Calu3 (cell line): Measurements from ENCODE around the gene RPL3. TPM values are rescaled to one million over a fixed set of nuclear protein-coding genes. Genes with fewer than 3 reads are reported as not detected.

ENCODE experiments used
- BruUV-seq: library from RNA; stranded (reverse); fragments of 400-500 nt; replicated peaks from 2 replicates; lab custom pipeline; 2021; lab: Mats Ljungman, UMichigan
- CTCF ChIA-PET: fragments of 300-600 bp; sonication (Branson Sonifier 250); formaldehyde crosslinking; loops from one replicate; lab custom pipeline; 2022; ENCODE audit warnings: antibody characterized with exemption; lab: Charles Lee
- DNase-seq: peaks from one replicate; pipeline ENCODE4 v3.0.0; 2022
- H3K27ac Mint-ChIP-seq: one replicate; pipeline ENCODE4 v1.8.0; 2022; ENCODE audit warnings: mixed read lengths; ENCODE audit not compliant: unreplicated experiment
- H3K27me3 Mint-ChIP-seq: one replicate; pipeline ENCODE4 v1.8.0; 2022; ENCODE audit warnings: mixed read lengths; ENCODE audit not compliant: unreplicated experiment
- H3K36me3 Mint-ChIP-seq: one replicate; pipeline ENCODE4 v1.8.0; 2022; ENCODE audit warnings: mild to moderate bottlenecking, moderate library complexity, mixed read lengths; ENCODE audit not compliant: insufficient read depth, unreplicated experiment
- H3K4me1 Mint-ChIP-seq: one replicate; pipeline ENCODE4 v1.8.0; 2022; ENCODE audit warnings: mild to moderate bottlenecking, low read depth, mixed read lengths; ENCODE audit not compliant: unreplicated experiment
- H3K4me3 Mint-ChIP-seq: one replicate; pipeline ENCODE4 v1.8.0; 2022; ENCODE audit warnings: mild to moderate bottlenecking, low read depth, moderate library complexity, mixed read lengths; ENCODE audit not compliant: unreplicated experiment
- H3K9me3 Mint-ChIP-seq: one replicate; pipeline ENCODE4 v1.8.0; 2022; ENCODE audit warnings: low read depth, mixed read lengths; ENCODE audit not compliant: unreplicated experiment
- intact Hi-C: fragments of 100-400 bp; cut with micrococcal nuclease; formaldehyde crosslinking; loops from one replicate; pipeline ENCODE4 v1.10.0; 2022; ENCODE audit not compliant: unreplicated experiment
- total RNA-seq: library from RNA; stranded (reverse); gene quantifications from 2 replicates; pipeline ENCODE4 v1.2.3, GENCODE V29; 2022
- TF ChIP-seq, protein P1 (sequence below): fragments of 200-600 bp; IDR thresholded peaks from one replicate; pipeline ENCODE4 v1.8.0; 2022; ENCODE audit warnings: antibody characterized with exemption; ENCODE audit not compliant: unreplicated experiment

The RPL3 gene
- total RNA-seq, 1 experiment from 2014 or later = 1,058 TPM

DNA sequence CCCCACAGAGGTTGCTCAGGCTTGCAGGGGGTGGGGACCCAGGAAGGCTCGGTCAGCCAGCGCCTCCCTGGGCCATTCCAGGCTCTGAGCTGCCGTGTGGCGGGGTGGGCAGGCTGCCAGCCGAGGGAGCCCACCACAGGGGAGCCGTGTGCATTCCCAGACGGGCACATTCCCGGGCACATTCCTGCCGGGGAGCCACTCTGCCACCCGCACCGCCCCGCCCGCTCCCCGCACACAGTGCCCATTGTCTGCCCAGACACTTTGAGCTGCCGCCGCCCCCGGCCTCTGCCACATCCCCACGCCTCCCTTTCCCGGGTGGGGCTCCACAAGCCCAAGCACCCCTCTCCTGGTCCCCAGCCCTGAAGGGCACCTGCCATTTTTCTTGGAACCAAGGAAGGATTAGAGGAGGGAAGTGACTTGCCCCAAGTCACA, 27.4 kb downstream of the RPL3 start:
- peak; percentile 92 for DNase-seq
- no peaks in the 10 kb centered on the region for H3K9me3 Mint-ChIP-seq
- BruUV-seq = no TSS peak
- CTCF ChIA-PET = interaction anchor here (0.9 to 1.9 kb wide), 5 partner anchors 9 to 121 kb away, joined by 3 to 17 read pairs (median 5); partner anchors contain the start of gene PDGFB
- intact Hi-C loops = loop anchor here (5.0 kb wide), 1 partner anchor 50 kb away; the partner anchor contains the start of gene PDGFB
- H3K27ac Mint-ChIP-seq = peak overlapping the region; percentile 94
- H3K36me3 Mint-ChIP-seq = peaks cover 45% of the 10 kb centered on the region
- peaks cover 82% of the 10 kb centered on the region for H3K4me1 Mint-ChIP-seq
- no peaks in the 10 kb centered on the region for H3K27me3 Mint-ChIP-seq
- TF ChIP-seq, protein P1, sequence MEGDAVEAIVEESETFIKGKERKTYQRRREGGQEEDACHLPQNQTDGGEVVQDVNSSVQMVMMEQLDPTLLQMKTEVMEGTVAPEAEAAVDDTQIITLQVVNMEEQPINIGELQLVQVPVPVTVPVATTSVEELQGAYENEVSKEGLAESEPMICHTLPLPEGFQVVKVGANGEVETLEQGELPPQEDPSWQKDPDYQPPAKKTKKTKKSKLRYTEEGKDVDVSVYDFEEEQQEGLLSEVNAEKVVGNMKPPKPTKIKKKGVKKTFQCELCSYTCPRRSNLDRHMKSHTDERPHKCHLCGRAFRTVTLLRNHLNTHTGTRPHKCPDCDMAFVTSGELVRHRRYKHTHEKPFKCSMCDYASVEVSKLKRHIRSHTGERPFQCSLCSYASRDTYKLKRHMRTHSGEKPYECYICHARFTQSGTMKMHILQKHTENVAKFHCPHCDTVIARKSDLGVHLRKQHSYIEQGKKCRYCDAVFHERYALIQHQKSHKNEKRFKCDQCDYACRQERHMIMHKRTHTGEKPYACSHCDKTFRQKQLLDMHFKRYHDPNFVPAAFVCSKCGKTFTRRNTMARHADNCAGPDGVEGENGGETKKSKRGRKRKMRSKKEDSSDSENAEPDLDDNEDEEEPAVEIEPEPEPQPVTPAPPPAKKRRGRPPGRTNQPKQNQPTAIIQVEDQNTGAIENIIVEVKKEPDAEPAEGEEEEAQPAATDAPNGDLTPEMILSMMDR = no peak
- peak overlapping the region; percentile 52 for H3K4me3 Mint-ChIP-seq

DNA sequence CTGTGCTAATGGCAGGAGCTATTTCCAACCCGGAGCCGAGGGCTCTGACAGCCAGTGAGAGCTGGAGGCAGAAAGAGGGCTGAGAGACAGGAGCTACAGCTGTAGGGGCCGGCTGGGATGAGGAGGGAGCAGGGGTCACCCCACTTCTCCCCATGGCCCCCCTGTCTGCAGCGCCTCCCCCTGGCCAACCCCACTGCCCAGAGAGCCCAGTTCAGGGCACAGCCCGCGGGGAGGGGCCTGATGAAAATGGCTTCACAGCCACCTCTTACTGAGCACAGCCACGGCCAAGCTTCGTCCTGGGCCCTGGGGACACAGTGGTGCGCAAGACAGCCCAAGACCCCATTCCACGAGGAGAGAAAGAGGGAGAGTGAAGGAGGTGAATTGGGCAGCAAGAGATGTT, 27.9 kb downstream of the RPL3 start:
- Mint-ChIP-seq H3K36me3 (peaks cover 45% of the 10 kb centered on the region), H3K4me1 (peaks cover 77% of the 10 kb centered on the region), H3K4me3 (peak overlapping the region; percentile 52), H3K27me3 (no peaks in the 10 kb centered on the region), H3K9me3 (no peaks in the 10 kb centered on the region), H3K27ac (peak overlapping the region; percentile 94)
- BruUV-seq = no TSS peak
- CTCF ChIA-PET = interaction anchor here (0.9 to 1.9 kb wide), 5 partner anchors 8 to 85 kb away, joined by 3 to 17 read pairs (median 4); partner anchors contain the start of gene PDGFB
- TF ChIP-seq, protein P1 = peak; percentile 35
- DNase-seq = no peak
- intact Hi-C loops = loop anchor here (5.0 kb wide), 1 partner anchor 49 kb away; the partner anchor contains the start of gene PDGFB

DNA sequence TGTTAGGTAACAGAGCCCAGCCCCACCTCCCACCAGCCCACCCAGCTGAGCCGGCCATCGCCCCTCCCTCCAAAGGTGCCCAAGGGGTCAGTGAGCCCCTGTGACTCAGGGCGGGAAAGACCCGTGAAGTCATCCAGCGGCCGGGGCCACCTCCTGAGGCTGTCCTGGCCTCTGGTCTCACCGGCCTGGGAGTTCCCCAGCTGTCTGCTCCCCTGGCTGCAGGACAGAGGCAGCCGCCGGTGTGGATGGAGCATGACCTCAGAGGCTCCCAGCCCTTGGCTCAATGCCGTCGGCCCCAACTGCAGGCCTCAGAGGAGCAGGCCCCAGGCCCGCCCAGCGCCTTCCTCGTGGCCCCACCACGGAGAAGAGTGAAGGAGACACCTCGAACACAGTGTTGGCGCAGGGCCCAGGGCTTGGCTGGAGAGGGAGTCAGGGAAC, 28.7 kb downstream of the RPL3 start:
- Mint-ChIP-seq H3K9me3 (peaks cover 3% of the 10 kb centered on the region), H3K27me3 (no peaks in the 10 kb centered on the region), H3K36me3 (peaks cover 45% of the 10 kb centered on the region), H3K27ac (peak overlapping the region; percentile 94), H3K4me1 (peaks cover 70% of the 10 kb centered on the region), H3K4me3 (peak overlapping the region; percentile 52)
- intact Hi-C loops = loop anchor here (5.0 kb wide), 1 partner anchor 48 kb away; the partner anchor contains the start of gene PDGFB
- peak; percentile 88 for DNase-seq
- TF ChIP-seq, protein P1 = no peak
- BruUV-seq = no TSS peak
- CTCF ChIA-PET = interaction anchor here (0.7 to 1.8 kb wide), 7 partner anchors 19 to 84 kb away, joined by 3 to 10 read pairs (median 3); partner anchors contain the start of gene PDGFB

DNA sequence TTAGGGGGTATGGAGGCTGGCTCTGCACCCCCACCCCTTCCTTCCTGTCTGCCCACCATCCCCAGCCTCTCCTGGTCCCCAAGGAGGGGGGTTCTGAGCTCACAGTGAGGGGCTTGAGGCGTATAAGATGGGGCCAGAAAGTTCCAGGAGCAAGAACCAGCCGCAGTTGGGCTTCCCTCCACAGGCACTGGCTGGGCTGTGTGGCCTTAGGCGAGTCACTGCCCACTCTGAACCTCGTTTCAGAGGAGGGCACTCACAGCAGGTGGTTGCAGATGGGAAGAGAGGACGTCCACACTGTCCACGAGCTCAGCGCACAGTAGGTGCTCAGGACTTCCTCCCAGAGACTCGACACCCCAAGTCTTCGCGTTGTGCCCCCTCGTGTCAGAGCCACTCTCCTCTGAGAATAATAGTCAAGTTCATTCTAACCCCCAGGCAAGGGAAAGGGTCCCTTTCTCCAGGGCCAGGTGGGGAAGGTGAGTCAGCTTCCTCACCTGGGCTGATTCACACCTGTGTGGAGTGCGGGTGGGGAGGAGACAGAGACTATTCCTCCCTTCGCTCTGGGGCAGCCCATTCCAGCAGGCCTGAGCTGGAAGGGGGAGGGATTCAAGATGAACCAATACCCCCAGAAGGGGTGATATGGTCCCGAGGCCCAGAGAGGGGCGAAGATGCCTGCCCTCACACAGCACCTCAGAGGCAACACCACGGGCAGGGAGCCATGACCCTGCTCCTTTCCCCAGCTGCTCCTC, 29.3 kb downstream of the RPL3 start:
- peak overlapping the region; percentile 94 for H3K27ac Mint-ChIP-seq
- DNase-seq = peak; percentile 73
- H3K4me3 Mint-ChIP-seq = peak overlapping the region; percentile 52
- peaks cover 45% of the 10 kb centered on the region for H3K36me3 Mint-ChIP-seq
- H3K4me1 Mint-ChIP-seq = peaks cover 68% of the 10 kb centered on the region
- TF ChIP-seq, protein P1 = no peak
- intact Hi-C loops = loop anchor here (5.0 kb wide), 1 partner anchor 48 kb away; the partner anchor contains the start of gene PDGFB
- BruUV-seq = TSS peak; percentile 52
- no peaks in the 10 kb centered on the region for H3K27me3 Mint-ChIP-seq
- H3K9me3 Mint-ChIP-seq = peaks cover 4% of the 10 kb centered on the region
- CTCF ChIA-PET = interaction anchor here (0.7 to 1.8 kb wide), 6 partner anchors 19 to 83 kb away, joined by 3 to 10 read pairs (median 4); partner anchors contain the start of gene PDGFB
